ENCODE measurements around the gene BRDT.

Gene BRDT

GRCh38 chr1:91958926-91959325, 9.7 kb downstream of the BRDT start:
- no peak overlapping the region for H3K4me3 ChIP-seq (ENCODE audit: low read depth, low read length)
- no peak for TF ChIP-seq CTCF (IDR thresholded peaks at IDR 0.05; ENCODE audit: low read depth, low read length, missing control alignments)
- in situ Hi-C loops (cut with HindIII; ENCODE audit: low sequenced_read_pairs) = no loop called here
- no peak for DNase-seq (ENCODE audit: low read depth)

DNA sequence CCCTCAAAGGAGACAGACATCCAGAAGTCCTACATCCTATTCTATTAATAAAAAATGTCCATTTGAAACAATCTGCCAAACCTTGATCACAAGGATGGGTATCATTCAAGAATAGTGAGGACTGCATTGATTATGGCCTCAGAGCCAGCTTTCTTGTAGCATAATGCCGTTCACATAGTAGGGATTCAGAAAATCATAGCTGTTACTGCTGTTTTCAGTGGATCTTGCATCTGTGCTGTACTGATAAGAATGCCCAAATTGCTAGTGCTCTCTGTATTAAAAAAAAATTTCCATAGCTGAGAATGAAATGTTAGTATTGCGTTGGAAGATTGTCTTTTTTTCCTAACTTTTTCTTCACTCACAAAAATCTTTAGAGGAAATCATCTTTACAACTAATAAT, 19.1 kb downstream of the BRDT start:
- no peak overlapping the region for H3K4me3 ChIP-seq (ENCODE audit: low read depth, low read length)
- no peak for TF ChIP-seq CTCF (IDR thresholded peaks at IDR 0.05; ENCODE audit: low read depth, low read length, missing control alignments)
- no peak for DNase-seq (ENCODE audit: low read depth)
- in situ Hi-C loops (cut with HindIII; ENCODE audit: low sequenced_read_pairs) = no loop called here

DNA sequence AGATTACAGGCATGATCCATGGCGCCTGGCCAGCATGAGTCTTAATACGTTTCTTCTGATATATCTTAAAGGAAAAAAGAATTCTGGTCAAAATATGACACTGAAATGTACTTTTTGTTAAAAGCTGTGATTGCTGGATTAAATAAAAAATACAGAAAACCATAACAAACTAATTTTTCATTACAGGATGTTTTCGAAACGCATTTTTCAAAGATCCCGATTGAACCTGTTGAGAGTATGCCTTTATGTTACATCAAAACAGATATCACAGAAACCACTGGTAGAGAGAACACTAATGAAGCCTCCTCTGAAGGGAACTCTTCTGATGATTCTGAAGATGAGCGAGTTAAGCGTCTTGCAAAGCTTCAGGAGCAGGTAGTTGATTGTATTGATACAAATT, 30.2 kb downstream of the BRDT start:
- H3K4me3 ChIP-seq (ENCODE audit: low read depth, low read length) = no peak overlapping the region
- in situ Hi-C loops (cut with HindIII; ENCODE audit: low sequenced_read_pairs) = loop anchor here (25.0 kb wide), 1 partner anchor 308 kb away; the partner anchor contains the start of genes GLMN and RPAP2
- DNase-seq (ENCODE audit: low read depth) = no peak
- TF ChIP-seq CTCF (IDR thresholded peaks at IDR 0.05; ENCODE audit: low read depth, low read length, missing control alignments) = no peak

GRCh38 chr1:91980663-91981062, 31.5 kb downstream of the BRDT start:
- in situ Hi-C loops (cut with HindIII; ENCODE audit: low sequenced_read_pairs) = loop anchor here (25.0 kb wide), 1 partner anchor 307 kb away; the partner anchor contains the start of genes GLMN and RPAP2
- DNase-seq (ENCODE audit: low read depth) = no peak
- H3K4me3 ChIP-seq (ENCODE audit: low read depth, low read length) = no peak overlapping the region
- TF ChIP-seq CTCF (IDR thresholded peaks at IDR 0.05; ENCODE audit: low read depth, low read length, missing control alignments) = no peak

DNA sequence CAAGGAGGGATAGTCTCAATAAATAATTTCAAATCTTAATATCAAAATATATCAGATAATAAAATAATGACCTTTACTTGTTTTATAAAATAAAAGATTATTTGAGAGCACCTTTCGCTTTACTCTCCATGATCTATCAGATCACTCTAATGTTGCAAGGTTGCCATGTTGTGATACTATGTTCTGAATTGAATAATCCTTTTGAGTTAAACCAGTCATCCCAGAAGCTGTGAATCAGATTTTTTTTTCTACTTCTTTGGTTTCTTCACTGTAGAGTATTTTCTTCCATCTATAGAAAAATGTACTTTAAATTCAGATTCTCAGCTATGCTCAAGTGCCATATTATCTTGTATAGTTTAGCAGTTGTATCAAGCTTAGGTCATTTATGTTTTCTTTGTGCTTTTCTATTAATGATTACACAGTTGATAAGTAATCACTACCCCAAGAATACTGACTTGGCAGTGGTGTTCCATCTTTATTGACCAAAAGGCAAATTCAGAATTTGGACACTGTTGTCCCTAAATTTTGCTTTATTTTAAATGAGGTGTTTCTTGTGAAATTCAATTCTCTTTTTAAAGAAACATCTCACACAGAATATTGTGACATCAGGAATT, 32.9 kb downstream of the BRDT start:
- no peak overlapping the region for H3K4me3 ChIP-seq (ENCODE audit: low read depth, low read length)
- DNase-seq (ENCODE audit: low read depth) = no peak
- in situ Hi-C loops (cut with HindIII; ENCODE audit: low sequenced_read_pairs) = loop anchor here (25.0 kb wide), 1 partner anchor 305 kb away; the partner anchor contains the start of genes GLMN and RPAP2
- no peak for TF ChIP-seq CTCF (IDR thresholded peaks at IDR 0.05; ENCODE audit: low read depth, low read length, missing control alignments)

DNA sequence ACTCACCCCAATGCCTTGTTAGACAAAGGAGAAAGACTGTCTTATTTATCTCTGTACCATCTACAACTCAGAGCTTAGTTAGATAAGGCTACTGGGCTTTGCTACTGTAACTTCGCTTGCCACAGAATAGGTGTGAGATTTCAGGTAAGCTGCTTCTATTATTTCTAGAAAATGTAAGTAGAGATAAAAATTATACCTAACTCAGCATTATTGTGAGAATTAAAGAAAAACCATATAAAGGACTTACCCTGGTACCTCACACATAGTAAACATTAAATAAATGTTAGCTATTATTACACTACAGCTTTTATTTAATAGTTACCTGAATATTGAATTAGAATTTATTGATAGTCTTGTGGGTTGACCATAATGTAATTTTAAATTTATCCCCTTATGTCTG, 44.1 kb downstream of the BRDT start:
- in situ Hi-C loops (cut with HindIII; ENCODE audit: low sequenced_read_pairs) = loop anchor here (5.0 to 25.0 kb wide), 2 partner anchors 99 to 294 kb away; partner anchors contain the start of genes GLMN and RPAP2

More for the DNA sequence above, 44.1 kb downstream of the BRDT start:
- TF ChIP-seq CTCF (IDR thresholded peaks at IDR 0.05; ENCODE audit: low read depth, low read length, missing control alignments) = no peak
- no peak overlapping the region for H3K4me3 ChIP-seq (ENCODE audit: low read depth, low read length)
- DNase-seq (ENCODE audit: low read depth) = no peak

Data from astrocyte of the cerebellum (primary cell).